Measurements from ENCODE around the gene NHLRC1. TPM values are rescaled to one million over a fixed set of nuclear protein-coding genes. Genes with fewer than 3 reads are reported as not detected.

The NHLRC1 gene
- polyA plus RNA-seq, 3 donors = 0.75 to 3.1 (median 1.4) TPM

- H3K4me3 Mint-ChIP-seq = no peak overlapping the region
Observed at GRCh38 chr6:18161431-18161830, 39.0 kb upstream of the NHLRC1 start.

DNA sequence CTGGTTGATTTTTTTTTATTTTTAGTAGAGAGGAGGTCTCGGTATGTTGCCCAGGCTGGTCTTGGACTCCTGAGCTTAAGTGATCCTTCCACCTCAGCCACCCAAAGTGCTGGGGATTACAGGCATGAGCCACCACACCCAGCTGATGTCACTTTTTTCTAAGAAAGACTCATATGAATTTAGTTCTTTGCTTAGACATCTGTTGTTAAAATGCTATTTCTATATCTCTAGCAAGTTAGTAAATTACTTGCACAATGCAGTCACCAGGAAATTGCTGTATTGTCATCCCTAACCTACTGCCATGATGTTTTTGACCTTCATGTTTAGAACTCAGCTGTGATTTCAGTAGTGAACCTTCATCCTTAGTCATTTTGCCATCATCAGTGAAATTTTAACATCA lies 38.4 kb upstream of the NHLRC1 start:
- intact Hi-C loops (cut with micrococcal nuclease) = no loop called here
- Histone ChIP-seq H3K36me3 (replicated peaks in 1 of 2; ENCODE audit: control insufficient read depth in 1 of 2, insufficient read depth in 2 of 2, low read length in 2 of 2) (peaks cover 52 to 66% of the 10 kb centered on the region in 2 donors), H3K27me3 (ENCODE audit: control insufficient read depth in 2 of 2, insufficient read depth in 2 of 2, low read length in 2 of 2) (no peaks in the 10 kb centered on the region), H3K4me1 (ENCODE audit: control insufficient read depth in 1 of 2, insufficient read depth in 2 of 2, low read length in 2 of 2) (peaks cover 23 to 52% of the 10 kb centered on the region in 2 donors), H3K4me3 (replicated peaks in 1 of 3; ENCODE audit: low read depth in 2 of 3, low read length in 3 of 3) (peak overlapping the region in 1 of 3 experiments; percentile 10), H3K9ac (ENCODE audit: insufficient read depth, low read length, poor library complexity, severe bottlenecking) (no peak overlapping the region), H3K4me2 (replicated peaks; ENCODE audit: extremely low read depth, low read length, poor library complexity, severe bottlenecking) (no peak overlapping the region), H2AFZ (ENCODE audit: insufficient read depth, low read depth, low read length, poor library complexity, severe bottlenecking) (no peak overlapping the region), H3K27ac (ENCODE audit: low read depth in 1 of 2, low read length in 2 of 2) (peak overlapping the region in 1 of 2 donors; percentile 83), H3K9me3 (replicated peaks in 1 of 2; ENCODE audit: control insufficient read depth in 1 of 2, insufficient read depth in 1 of 2, low read length in 2 of 2) (no peaks in the 10 kb centered on the region), H4K20me1 (ENCODE audit: insufficient read depth, low read length) (peaks cover 13% of the 10 kb centered on the region), H3K79me2 (ENCODE audit: insufficient read depth, low read length) (peaks cover 79% of the 10 kb centered on the region)
- no CpG with 5 or more reads among the region's 1 CpG for WGBS (ENCODE audit: insufficient coverage)
- Mint-ChIP-seq H3K27ac (peak overlapping the region; percentile 33 to 93 (median 85)), H3K4me1 (peaks cover 32% of the 10 kb centered on the region), H3K36me3 (peaks cover 54 to 77% of the 10 kb centered on the region in 2 donors), H3K9me3 (peaks cover 0 to 2% (median 0%) of the 10 kb centered on the region in 7 donors), H3K27me3 (ENCODE audit: low read depth in 3 of 3) (no peaks in the 10 kb centered on the region), H3K4me3 (no peak overlapping the region)
- peak in 1 of 3 donors; percentile 37 for DNase-seq
- TF ChIP-seq, protein P1, sequence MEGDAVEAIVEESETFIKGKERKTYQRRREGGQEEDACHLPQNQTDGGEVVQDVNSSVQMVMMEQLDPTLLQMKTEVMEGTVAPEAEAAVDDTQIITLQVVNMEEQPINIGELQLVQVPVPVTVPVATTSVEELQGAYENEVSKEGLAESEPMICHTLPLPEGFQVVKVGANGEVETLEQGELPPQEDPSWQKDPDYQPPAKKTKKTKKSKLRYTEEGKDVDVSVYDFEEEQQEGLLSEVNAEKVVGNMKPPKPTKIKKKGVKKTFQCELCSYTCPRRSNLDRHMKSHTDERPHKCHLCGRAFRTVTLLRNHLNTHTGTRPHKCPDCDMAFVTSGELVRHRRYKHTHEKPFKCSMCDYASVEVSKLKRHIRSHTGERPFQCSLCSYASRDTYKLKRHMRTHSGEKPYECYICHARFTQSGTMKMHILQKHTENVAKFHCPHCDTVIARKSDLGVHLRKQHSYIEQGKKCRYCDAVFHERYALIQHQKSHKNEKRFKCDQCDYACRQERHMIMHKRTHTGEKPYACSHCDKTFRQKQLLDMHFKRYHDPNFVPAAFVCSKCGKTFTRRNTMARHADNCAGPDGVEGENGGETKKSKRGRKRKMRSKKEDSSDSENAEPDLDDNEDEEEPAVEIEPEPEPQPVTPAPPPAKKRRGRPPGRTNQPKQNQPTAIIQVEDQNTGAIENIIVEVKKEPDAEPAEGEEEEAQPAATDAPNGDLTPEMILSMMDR (IDR thresholded peaks at IDR 0.05) = no peak

More at GRCh38 chr6:18161431-18161830, 39.0 kb upstream of the NHLRC1 start:
- Histone ChIP-seq H3K9ac (ENCODE audit: insufficient read depth, low read length, poor library complexity, severe bottlenecking) (no peak overlapping the region), H2AFZ (ENCODE audit: insufficient read depth, low read depth, low read length, poor library complexity, severe bottlenecking) (no peak overlapping the region), H4K20me1 (ENCODE audit: insufficient read depth, low read length) (peaks cover 11% of the 10 kb centered on the region), H3K4me1 (ENCODE audit: control insufficient read depth in 1 of 2, insufficient read depth in 2 of 2, low read length in 2 of 2) (peaks cover 25 to 54% of the 10 kb centered on the region in 2 donors), H3K79me2 (ENCODE audit: insufficient read depth, low read length) (peaks cover 73% of the 10 kb centered on the region), H3K9me3 (replicated peaks in 1 of 2; ENCODE audit: control insufficient read depth in 1 of 2, insufficient read depth in 1 of 2, low read length in 2 of 2) (no peaks in the 10 kb centered on the region), H3K4me3 (replicated peaks in 1 of 3; ENCODE audit: low read depth in 2 of 3, low read length in 3 of 3) (peak overlapping the region in 1 of 3 experiments; percentile 10), H3K36me3 (replicated peaks in 1 of 2; ENCODE audit: control insufficient read depth in 1 of 2, insufficient read depth in 2 of 2, low read length in 2 of 2) (peaks cover 52 to 66% of the 10 kb centered on the region in 2 donors), H3K27ac (ENCODE audit: low read depth in 1 of 2, low read length in 2 of 2) (peak overlapping the region in 1 of 2 donors; percentile 83), H3K4me2 (replicated peaks; ENCODE audit: extremely low read depth, low read length, poor library complexity, severe bottlenecking) (no peak overlapping the region), H3K27me3 (ENCODE audit: control insufficient read depth in 2 of 2, insufficient read depth in 2 of 2, low read length in 2 of 2) (no peaks in the 10 kb centered on the region)
- WGBS (ENCODE audit: insufficient coverage) = no CpG with 5 or more reads among the region's 2 CpGs
- H3K9me3 Mint-ChIP-seq = peaks cover 0 to 2% (median 0%) of the 10 kb centered on the region in 7 donors
- peak overlapping the region; percentile 33 to 93 (median 85) for H3K27ac Mint-ChIP-seq
- intact Hi-C loops (cut with micrococcal nuclease) = no loop called here
- no peak for DNase-seq
- H3K4me1 Mint-ChIP-seq = peaks cover 31% of the 10 kb centered on the region
- peaks cover 52 to 77% of the 10 kb centered on the region in 2 donors for H3K36me3 Mint-ChIP-seq
- H3K27me3 Mint-ChIP-seq (ENCODE audit: low read depth in 3 of 3) = no peaks in the 10 kb centered on the region
- TF ChIP-seq, protein P1 (IDR thresholded peaks at IDR 0.05) = no peak
